Loucy (cell line): ENCODE data around the gene ZBED5.

Experiments used
- H2AFZ ChIP-seq: fragments of 200-600 bp; sonication (generic); 2 replicates; pipeline ENCODE4 v1.6.0; 2016; ENCODE audit warnings: antibody characterized with exemption, mild to moderate bottlenecking, low read length, moderate library complexity
- H3F3A ChIP-seq: fragments of 200-600 bp; 2 replicates; pipeline ENCODE4 v1.6.0; 2016; ENCODE audit warnings: antibody characterized with exemption, low read depth, mild to moderate bottlenecking
- H3K27me3 ChIP-seq: fragments of 200-600 bp; sonication (generic); 2 replicates; pipeline ENCODE4 v1.6.1; 2014; ENCODE audit warnings: low read length, mild to moderate bottlenecking; ENCODE audit not compliant: insufficient read depth, poor library complexity, severe bottlenecking
- H3K36me3 ChIP-seq: fragments of 200-600 bp; sonication (generic); 2 replicates; pipeline ENCODE4 v1.6.1; 2016; ENCODE audit warnings: low read length; ENCODE audit not compliant: insufficient read depth
- H3K4me1 ChIP-seq: fragments of 200-600 bp; sonication (generic); 2 replicates; pipeline ENCODE4 v1.5.1; 2014; ENCODE audit warnings: low read length, mild to moderate bottlenecking; ENCODE audit not compliant: insufficient read depth, poor library complexity, severe bottlenecking
- H3K4me2 ChIP-seq: fragments of 200-600 bp; sonication (generic); 2 replicates; pipeline ENCODE4 v1.6.0; 2014; ENCODE audit warnings: antibody characterized with exemption, low read length, low read depth, mild to moderate bottlenecking; ENCODE audit not compliant: poor library complexity, severe bottlenecking
- H3K4me3 ChIP-seq: fragments of 200-600 bp; sonication (generic); 2 replicates; pipeline ENCODE4 v1.5.1; 2014; ENCODE audit warnings: low read length, mild to moderate bottlenecking, mixed read lengths; ENCODE audit not compliant: poor library complexity, severe bottlenecking
- H3K79me2 ChIP-seq: fragments of 200-600 bp; sonication (generic); 2 replicates; pipeline ENCODE4 v1.6.1; 2014; ENCODE audit warnings: low read length; ENCODE audit not compliant: insufficient read depth
- H3K9ac ChIP-seq: fragments of 200-600 bp; sonication (generic); 2 replicates; pipeline ENCODE4 v1.6.0; 2014; ENCODE audit warnings: mild to moderate bottlenecking, low read depth, low read length, moderate library complexity; ENCODE audit not compliant: poor library complexity, severe bottlenecking
- H3K9me2 ChIP-seq: fragments of 200-600 bp; sonication (generic); replicated peaks from 2 replicates; pipeline ENCODE4 v1.6.1; 2016; ENCODE audit warnings: low read depth, low read length, mixed read lengths
- H3K9me3 ChIP-seq: fragments of 200-600 bp; sonication (generic); 2 replicates; pipeline ENCODE4 v1.6.1; 2014; ENCODE audit warnings: mild to moderate bottlenecking, antibody characterized with exemption, low read length, low read depth; ENCODE audit not compliant: insufficient read depth
- H4K20me1 ChIP-seq: fragments of 200-600 bp; sonication (generic); 2 replicates; pipeline ENCODE4 v1.6.0; 2014; ENCODE audit warnings: antibody characterized with exemption, low read length, mild to moderate bottlenecking; ENCODE audit not compliant: insufficient read depth, poor library complexity, severe bottlenecking
- EZH2phosphoT487 ChIP-seq: fragments of 200-600 bp; IDR thresholded peaks from 2 replicates; pipeline ENCODE4 v1.6.1; 2018; ENCODE audit warnings: antibody characterized with exemption, mild to moderate bottlenecking, moderate library complexity, borderline replicate concordance
- TF ChIP-seq, protein P1 (sequence below): fragments of 200-600 bp; sonication (generic); conservative IDR thresholded peaks from 2 replicates; pipeline ENCODE4 v1.5.1; 2014; ENCODE audit warnings: mild to moderate bottlenecking, antibody characterized with exemption, low read length

Gene ZBED5

DNA sequence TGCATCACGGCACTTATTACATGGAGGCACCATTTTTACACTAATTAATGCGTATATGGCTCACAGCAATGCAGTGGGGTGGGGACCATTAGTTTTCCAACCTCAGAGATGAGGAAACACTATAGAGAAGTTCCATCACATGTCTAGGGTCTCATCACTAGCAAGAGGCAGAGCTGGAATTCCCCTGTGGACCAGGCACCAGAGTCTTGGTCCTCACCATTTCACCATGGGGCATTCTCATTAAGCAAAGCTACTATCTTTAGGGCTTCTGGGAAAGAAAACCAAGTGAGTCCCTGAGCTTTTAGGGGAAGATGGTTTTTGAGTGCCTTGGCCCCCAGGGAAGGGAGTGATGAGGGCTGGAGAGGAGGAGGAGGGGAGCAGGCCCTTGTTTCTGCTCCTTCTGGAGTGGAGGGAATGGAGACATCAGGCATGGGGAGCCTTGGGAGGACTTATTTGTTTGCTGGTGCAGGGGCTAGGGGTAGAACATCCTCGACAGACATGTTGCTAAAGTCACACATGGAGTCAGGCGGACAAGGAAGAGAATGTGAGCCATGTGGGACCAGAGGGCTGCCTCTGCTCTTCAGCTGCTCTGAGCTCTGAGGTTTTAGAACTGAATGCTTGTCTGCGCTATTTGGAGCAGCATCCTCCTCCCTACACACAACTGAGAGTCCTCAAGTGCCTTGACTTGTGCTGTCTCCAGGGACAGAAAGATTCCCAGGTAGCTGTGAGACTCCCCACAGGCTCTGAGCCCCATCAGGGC is 40.3 kb upstream of the ZBED5 start:
- no peaks in the 10 kb centered on the region for H3K27me3 ChIP-seq
- no peak overlapping the region for H3K4me3 ChIP-seq
- no peaks in the 10 kb centered on the region for H4K20me1 ChIP-seq
- H3K79me2 ChIP-seq = no peaks in the 10 kb centered on the region
- peaks cover 42% of the 10 kb centered on the region for H3K4me1 ChIP-seq
- no peaks in the 10 kb centered on the region for H3K9me2 ChIP-seq
- no peak overlapping the region for H3K4me2 ChIP-seq
- no peaks in the 10 kb centered on the region for H3K36me3 ChIP-seq
- peak overlapping the region; percentile 71 for H3K9ac ChIP-seq
- H3K9me3 ChIP-seq = no peaks in the 10 kb centered on the region
- H3F3A ChIP-seq = no peaks in the 10 kb centered on the region
- no peak overlapping the region; the same call in 1 of the 2 replicates for H2AFZ ChIP-seq
- TF ChIP-seq, protein P1, sequence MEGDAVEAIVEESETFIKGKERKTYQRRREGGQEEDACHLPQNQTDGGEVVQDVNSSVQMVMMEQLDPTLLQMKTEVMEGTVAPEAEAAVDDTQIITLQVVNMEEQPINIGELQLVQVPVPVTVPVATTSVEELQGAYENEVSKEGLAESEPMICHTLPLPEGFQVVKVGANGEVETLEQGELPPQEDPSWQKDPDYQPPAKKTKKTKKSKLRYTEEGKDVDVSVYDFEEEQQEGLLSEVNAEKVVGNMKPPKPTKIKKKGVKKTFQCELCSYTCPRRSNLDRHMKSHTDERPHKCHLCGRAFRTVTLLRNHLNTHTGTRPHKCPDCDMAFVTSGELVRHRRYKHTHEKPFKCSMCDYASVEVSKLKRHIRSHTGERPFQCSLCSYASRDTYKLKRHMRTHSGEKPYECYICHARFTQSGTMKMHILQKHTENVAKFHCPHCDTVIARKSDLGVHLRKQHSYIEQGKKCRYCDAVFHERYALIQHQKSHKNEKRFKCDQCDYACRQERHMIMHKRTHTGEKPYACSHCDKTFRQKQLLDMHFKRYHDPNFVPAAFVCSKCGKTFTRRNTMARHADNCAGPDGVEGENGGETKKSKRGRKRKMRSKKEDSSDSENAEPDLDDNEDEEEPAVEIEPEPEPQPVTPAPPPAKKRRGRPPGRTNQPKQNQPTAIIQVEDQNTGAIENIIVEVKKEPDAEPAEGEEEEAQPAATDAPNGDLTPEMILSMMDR = no peak
- no peak for TF ChIP-seq EZH2phosphoT487

DNA sequence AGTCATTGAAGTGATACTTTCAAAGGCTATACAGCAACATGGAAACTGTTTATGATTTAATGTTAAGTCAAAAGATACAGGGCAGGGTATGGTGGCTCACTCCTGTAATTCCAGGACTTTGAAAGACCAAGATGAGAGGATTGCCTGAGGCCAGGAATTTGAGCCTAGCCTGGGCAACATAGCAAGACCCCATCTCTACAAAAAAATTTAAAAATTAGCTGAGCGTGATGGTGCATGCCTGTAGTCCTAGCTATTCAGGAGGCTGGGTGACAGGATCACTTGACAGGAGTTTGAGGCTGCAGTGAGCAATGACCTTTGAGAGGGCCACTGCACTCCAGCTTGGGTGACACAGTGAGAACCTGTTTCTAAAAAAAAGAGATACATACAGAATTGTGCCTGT is 39.3 kb upstream of the ZBED5 start:
- Histone ChIP-seq H3K27me3 (no peaks in the 10 kb centered on the region), H3K36me3 (no peaks in the 10 kb centered on the region), H3K4me2 (no peak overlapping the region), H3K79me2 (no peaks in the 10 kb centered on the region), H3K4me3 (no peak overlapping the region), H3F3A (no peaks in the 10 kb centered on the region), H4K20me1 (no peaks in the 10 kb centered on the region), H3K9me3 (no peaks in the 10 kb centered on the region), H2AFZ (no peak overlapping the region), H3K9ac (no peak overlapping the region), H3K4me1 (peaks cover 41% of the 10 kb centered on the region), H3K9me2 (no peaks in the 10 kb centered on the region)
- no peak for TF ChIP-seq EZH2phosphoT487
- TF ChIP-seq, protein P1 = no peak

DNA sequence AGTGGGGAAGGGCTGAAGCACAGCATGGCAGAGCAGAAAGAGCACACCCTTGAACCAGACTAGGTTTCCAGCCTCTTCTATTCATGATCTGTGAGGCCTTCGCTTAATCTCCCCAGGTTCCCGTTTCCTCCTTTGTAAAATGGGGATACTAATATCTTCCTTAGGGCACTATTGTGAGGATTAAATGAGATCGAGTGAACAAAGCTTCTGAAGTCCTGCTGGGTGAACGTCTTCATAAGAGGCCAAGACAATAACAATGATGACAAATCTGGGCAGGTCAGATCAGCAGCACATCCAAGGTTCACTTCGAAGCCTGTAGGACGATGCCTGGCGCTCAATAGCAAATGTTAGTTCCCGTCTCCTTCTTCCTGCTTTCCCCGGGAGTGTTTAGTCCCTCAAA is 38.6 kb upstream of the ZBED5 start:
- H2AFZ ChIP-seq = no peak overlapping the region
- no peaks in the 10 kb centered on the region for H3K79me2 ChIP-seq
- no peak overlapping the region for H3K4me2 ChIP-seq
- H3K4me3 ChIP-seq = no peak overlapping the region
- no peaks in the 10 kb centered on the region for H3K9me2 ChIP-seq
- TF ChIP-seq EZH2phosphoT487 = no peak
- TF ChIP-seq, protein P1 = no peak
- no peaks in the 10 kb centered on the region for H3F3A ChIP-seq
- H3K9me3 ChIP-seq = no peaks in the 10 kb centered on the region
- H3K36me3 ChIP-seq = no peaks in the 10 kb centered on the region
- H3K9ac ChIP-seq = no peak overlapping the region
- no peaks in the 10 kb centered on the region for H4K20me1 ChIP-seq
- H3K4me1 ChIP-seq = peaks cover 40% of the 10 kb centered on the region
- H3K27me3 ChIP-seq = no peaks in the 10 kb centered on the region
